Measurements from ENCODE around the gene EXOSC1.

- TF ChIP-seq CTCF (conservative IDR thresholded peaks at IDR 0.05) (no peak), EZH2 (IDR thresholded peaks at IDR 0.05; ENCODE audit: low read depth) (no peak)
Observed at GRCh38 chr10:97399843-97400545, 45.8 kb downstream of the EXOSC1 start.

Measured in PC-9 (cell line).